ENCODE measurements around the gene HBG2. TPM values are rescaled to one million over a fixed set of nuclear protein-coding genes. Genes with fewer than 3 reads are reported as not detected.

HBG2 gene
- not detected in 2 replicates for total RNA-seq

GRCh38 chr11:5254646-5255413 lies at the start of gene HBG2:
Gene HBG2, minus strand, starts transcription at chr11:5254781. Its CDS starts 53 bp downstream, at chr11:5254728.

GRCh38 chr11:5301846-5302245 lies 47.3 kb upstream of the HBG2 start, which contains the start of gene OR51B4:
Gene OR51B4, minus strand, starts transcription at chr11:5301946. Its CDS starts 0 bp downstream, at chr11:5301946.

GRCh38 chr11:5269715-5270147 lies 15.2 kb upstream of the HBG2 start, which contains the start of gene HBE1:
Gene HBE1, minus strand, starts transcription at chr11:5269945. Its CDS starts 55 bp downstream, at chr11:5269890.

GRCh38 chr11:5249807-5250396 lies 4.7 kb downstream of the HBG2 start, which contains the start of gene HBG1:
Gene HBG1, minus strand, starts transcription at chr11:5249857. Its CDS starts 53 bp downstream, at chr11:5249804.

GRCh38 chr11:5234381-5234834 lies 20.2 kb downstream of the HBG2 start, which contains the start of gene HBD:
Gene HBD, minus strand, starts transcription at chr11:5234483. Its CDS starts 50 bp downstream, at chr11:5234433.

GRCh38 chr11:5226732-5227310 lies 27.8 kb downstream of the HBG2 start, which contains the start of gene HBB:
Gene HBB, minus strand, starts transcription at chr11:5227071. Its CDS starts 50 bp downstream, at chr11:5227021.

Other genes starting within 250 kb of the HBG2 start
- gene OR52J3, start 208.3 kb downstream of the HBG2 start, total RNA-seq: 0.30 TPM in 1 of 2 replicates, not detected in the other
- gene OR52E2, start 195.2 kb downstream of the HBG2 start, total RNA-seq: not detected in 2 replicates
- gene OR52E1, start 185.2 kb downstream of the HBG2 start, total RNA-seq: not detected in 2 replicates
- not detected in 2 replicates for gene OR52A5, start 116.4 kb downstream of the HBG2 start, total RNA-seq
- not detected in 2 replicates for gene OR52A1, start 100.0 kb downstream of the HBG2 start, total RNA-seq
- not detected in 2 replicates for gene OR51V1, start 54.1 kb downstream of the HBG2 start, total RNA-seq
- gene HBB, start 27.7 kb downstream of the HBG2 start, total RNA-seq: not detected in 2 replicates
- not detected in 2 replicates for gene HBD, start 20.3 kb downstream of the HBG2 start, total RNA-seq
- gene HBG1, start 4.9 kb downstream of the HBG2 start, total RNA-seq: 0.37 TPM in 1 of 2 replicates, not detected in the other
- gene HBE1, start 15.2 kb upstream of the HBG2 start, total RNA-seq: 0.23 TPM in 1 of 2 replicates, not detected in the other
- not detected in 2 replicates for gene OR51B4, start 47.2 kb upstream of the HBG2 start, total RNA-seq
- gene OR51B2, start 69.5 kb upstream of the HBG2 start, total RNA-seq: not detected in 2 replicates
- gene OR51B5, start 88.7 kb upstream of the HBG2 start, total RNA-seq: 0.09 and 0.30 TPM in 2 replicates
- gene OR51B6, start 96.7 kb upstream of the HBG2 start, total RNA-seq: not detected in 2 replicates
- gene OR51M1, start 129.0 kb upstream of the HBG2 start, total RNA-seq: not detected in 2 replicates
- not detected in 2 replicates for gene OR51Q1, start 167.3 kb upstream of the HBG2 start, total RNA-seq
- not detected in 2 replicates for gene OR51I1, start 186.7 kb upstream of the HBG2 start, total RNA-seq
- not detected in 2 replicates for gene OR51I2, start 194.5 kb upstream of the HBG2 start, total RNA-seq
- not detected in 2 replicates for gene OR52D1, start 233.9 kb upstream of the HBG2 start, total RNA-seq

All from smooth muscle cell of the umbilical artery (primary cell).